22Rv1 (cell line): ENCODE data around the gene CCKAR.

Experiments
- H3K27ac ChIP-seq: fragments of 450-650 bp; 2 replicates; pipeline ENCODE4 v1.5.1; 2017
- ZFX ChIP-seq: fragments of 450-650 bp; IDR thresholded peaks from 2 replicates; pipeline ENCODE4 v1.6.1; 2017; ENCODE audit warnings: antibody characterized with exemption, borderline replicate concordance
- TF ChIP-seq, protein P1 (sequence below): fragments of 450-650 bp; IDR thresholded peaks from 2 replicates; pipeline ENCODE4 v1.5.1; 2017; ENCODE audit warnings: mild to moderate bottlenecking

The CCKAR gene, protein sequence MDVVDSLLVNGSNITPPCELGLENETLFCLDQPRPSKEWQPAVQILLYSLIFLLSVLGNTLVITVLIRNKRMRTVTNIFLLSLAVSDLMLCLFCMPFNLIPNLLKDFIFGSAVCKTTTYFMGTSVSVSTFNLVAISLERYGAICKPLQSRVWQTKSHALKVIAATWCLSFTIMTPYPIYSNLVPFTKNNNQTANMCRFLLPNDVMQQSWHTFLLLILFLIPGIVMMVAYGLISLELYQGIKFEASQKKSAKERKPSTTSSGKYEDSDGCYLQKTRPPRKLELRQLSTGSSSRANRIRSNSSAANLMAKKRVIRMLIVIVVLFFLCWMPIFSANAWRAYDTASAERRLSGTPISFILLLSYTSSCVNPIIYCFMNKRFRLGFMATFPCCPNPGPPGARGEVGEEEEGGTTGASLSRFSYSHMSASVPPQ

DNA sequence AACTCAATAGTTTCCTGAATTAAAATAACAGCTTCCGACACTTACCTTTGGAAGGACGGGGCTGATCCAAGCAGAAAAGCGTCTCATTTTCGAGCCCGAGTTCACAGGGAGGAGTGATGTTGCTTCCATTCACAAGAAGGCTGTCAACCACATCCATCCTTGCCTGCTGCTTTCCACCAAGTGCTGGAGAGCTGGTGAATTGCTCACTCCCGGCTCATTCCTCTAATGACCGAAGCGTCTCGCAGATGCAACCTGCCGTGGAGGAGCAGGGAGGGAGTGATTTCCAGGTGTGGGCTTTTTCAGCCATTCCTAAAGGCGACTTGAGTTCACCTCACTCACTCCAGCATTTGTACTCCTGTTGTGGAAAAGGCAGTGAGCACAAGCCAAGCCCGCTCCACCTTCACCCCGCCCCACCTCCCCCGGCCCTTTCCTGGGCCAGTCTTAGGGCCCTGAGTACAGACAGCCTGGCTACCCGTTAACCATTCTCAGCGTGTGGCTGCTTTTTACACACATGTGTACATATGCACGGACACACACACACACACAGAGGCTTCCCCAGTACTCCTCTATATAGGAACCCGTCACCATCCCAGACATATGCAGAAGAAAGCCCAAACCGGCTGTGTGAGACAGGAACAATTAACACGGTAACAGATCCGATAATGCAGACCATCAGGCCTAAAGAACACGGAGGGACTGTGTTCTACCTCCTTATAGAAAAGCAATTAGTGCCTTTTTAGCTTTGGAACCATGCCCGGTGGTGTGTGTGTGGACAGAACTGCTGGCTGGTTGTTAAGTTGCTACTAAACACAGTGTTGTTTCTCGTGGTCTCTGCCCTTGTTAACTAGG, at the start of gene CCKAR:
Gene CCKAR, minus strand, starts transcription at position 374 of the 849 bp plus-strand sequence. Its CDS starts 217 bp downstream, at position 157.
- H3K27ac ChIP-seq, result no peak within 1 kb of the TSS
- TF ChIP-seq, protein P1, sequence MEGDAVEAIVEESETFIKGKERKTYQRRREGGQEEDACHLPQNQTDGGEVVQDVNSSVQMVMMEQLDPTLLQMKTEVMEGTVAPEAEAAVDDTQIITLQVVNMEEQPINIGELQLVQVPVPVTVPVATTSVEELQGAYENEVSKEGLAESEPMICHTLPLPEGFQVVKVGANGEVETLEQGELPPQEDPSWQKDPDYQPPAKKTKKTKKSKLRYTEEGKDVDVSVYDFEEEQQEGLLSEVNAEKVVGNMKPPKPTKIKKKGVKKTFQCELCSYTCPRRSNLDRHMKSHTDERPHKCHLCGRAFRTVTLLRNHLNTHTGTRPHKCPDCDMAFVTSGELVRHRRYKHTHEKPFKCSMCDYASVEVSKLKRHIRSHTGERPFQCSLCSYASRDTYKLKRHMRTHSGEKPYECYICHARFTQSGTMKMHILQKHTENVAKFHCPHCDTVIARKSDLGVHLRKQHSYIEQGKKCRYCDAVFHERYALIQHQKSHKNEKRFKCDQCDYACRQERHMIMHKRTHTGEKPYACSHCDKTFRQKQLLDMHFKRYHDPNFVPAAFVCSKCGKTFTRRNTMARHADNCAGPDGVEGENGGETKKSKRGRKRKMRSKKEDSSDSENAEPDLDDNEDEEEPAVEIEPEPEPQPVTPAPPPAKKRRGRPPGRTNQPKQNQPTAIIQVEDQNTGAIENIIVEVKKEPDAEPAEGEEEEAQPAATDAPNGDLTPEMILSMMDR, result no peak
- no peak for TF ChIP-seq ZFX

DNA sequence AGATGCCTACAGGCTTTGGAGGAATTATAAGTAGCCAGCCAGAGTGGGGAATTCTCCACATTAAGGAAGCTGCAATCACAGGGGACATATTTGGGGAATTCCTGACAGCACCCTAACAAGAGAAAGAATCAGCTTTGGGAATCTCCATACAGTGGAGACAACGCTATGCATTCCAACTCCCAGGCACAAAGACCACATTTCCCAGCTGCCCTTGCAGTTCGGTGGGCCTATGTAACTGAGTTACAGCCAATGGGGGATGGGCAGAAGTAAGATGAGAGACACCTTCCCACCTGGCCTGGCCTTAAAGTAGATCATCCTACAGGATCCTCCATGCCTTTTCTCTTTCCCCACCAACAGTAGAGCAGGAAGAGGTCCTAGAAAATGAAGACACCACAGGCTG, 43.4 kb upstream of the CCKAR start:
- TF ChIP-seq, protein P1, result no peak
- no peak for TF ChIP-seq ZFX
- H3K27ac ChIP-seq, result no peak overlapping the region

DNA sequence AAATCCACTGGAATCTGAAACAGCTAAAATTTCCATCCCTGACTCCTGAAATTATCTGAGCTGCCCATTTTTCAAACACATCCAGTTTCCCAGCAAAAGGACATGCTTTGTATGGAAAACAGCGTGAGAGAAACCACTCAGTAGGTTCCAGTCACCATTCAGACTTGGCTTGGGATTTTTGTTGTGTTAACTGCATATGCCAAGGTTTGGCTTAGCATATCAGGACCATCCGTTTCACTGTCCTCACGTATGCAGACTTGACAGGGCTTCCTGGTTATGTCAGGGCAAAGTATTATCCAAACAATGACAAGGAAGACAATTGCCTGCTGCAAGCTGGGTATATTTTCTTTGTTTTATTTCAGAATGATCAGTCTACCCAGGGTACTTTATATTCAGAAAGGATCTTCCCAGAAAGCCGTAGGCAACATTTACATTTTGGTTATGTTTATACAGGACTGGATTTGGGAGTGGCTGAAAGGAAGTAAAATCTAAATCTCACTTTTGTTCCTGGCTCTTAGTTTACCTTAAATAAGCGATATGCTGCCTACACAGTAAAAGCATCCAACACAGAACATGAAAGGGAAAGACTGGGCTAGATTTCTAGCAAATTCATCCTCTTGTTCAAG, 41.3 kb upstream of the CCKAR start:
- TF ChIP-seq, protein P1, result no peak
- no peak for TF ChIP-seq ZFX
- H3K27ac ChIP-seq, result no peak overlapping the region

DNA sequence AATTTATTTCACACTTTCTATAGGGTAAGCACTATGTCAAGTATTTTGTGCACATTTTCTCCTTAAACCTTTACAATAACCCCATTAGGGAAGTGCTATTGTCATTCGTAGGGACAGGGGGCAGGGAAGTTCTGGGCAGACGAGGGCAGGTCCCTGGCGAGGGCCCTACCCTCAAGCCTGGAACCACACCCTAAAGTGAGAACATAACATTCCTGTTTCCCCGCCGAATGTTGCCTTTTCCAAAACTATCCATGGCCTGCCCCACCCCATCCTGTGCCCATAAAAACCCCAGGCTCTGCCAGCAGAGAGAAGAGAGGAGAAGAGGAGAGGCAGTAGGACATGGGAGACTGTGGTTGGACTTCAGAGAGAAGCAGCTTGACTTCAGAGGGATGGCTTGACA, 39.8 kb upstream of the CCKAR start:
- no peak overlapping the region for H3K27ac ChIP-seq
- no peak for TF ChIP-seq ZFX
- TF ChIP-seq, protein P1, result no peak

DNA sequence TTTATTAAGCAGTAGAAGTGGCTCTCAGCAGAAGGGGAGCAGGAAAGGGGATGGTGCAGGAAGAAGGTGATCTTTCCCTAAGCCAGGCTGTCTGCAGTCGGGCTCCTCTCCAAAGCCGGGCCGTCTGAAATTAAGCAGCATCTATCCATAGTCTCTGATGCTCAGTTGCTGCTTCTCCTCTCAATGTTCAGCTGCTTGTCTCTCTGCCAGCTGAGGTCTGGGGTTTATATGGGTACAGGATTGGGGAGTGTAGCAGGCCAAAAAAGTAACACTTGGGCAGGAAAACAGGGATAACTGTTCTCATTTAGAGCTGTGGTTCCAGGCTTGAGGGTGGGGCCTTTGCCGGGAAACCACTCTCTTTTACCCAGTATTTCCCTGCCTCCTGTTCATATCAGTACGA, 39.2 kb upstream of the CCKAR start:
- H3K27ac ChIP-seq, result no peak overlapping the region
- TF ChIP-seq ZFX, result no peak
- TF ChIP-seq, protein P1, result no peak

DNA sequence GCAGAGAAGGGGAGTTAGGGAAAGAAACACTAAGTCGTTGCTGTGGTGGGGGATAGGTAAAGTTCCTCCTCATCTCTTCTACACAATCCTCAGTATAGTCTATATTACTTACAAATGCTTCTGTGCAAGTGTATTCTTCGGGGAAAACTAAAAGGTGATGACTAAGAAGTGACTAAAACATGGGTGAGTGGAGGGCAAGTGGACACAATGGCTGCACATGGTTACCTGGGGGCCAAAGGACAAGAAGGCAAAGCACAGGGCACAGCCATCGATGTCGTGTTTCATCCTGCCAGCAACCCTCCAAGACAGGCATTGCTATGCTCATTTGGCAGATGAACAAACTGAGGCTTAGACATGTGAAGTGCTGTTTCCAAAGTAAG, 35.5 kb upstream of the CCKAR start:
- TF ChIP-seq, protein P1, result no peak
- no peak for TF ChIP-seq ZFX
- H3K27ac ChIP-seq, result no peak overlapping the region
